H9 (cell line): ENCODE measurements around the gene ZSCAN18. TPM values are rescaled to one million over a fixed set of nuclear protein-coding genes. Genes with fewer than 3 reads are reported as not detected.

Source experiments
- DNase-seq: peaks from one replicate; pipeline ENCODE4 v3.0.0-alpha.2; 2017
- H2AFZ ChIP-seq: one replicate; pipeline ENCODE4 v1.6.1; 2013; ENCODE audit warnings: mild to moderate bottlenecking, low read length, control low read depth, moderate library complexity
- H2AK5ac ChIP-seq: 2 replicates; pipeline ENCODE4 v1.6.1; 2013; ENCODE audit warnings: low read length, control low read depth, mixed read lengths; ENCODE audit not compliant: insufficient read length
- H2BK120ac ChIP-seq: one replicate; pipeline ENCODE4 v1.6.1; 2013; ENCODE audit warnings: low read depth, mild to moderate bottlenecking, low read length, control low read depth, inconsistent platforms; ENCODE audit not compliant: poor library complexity, severe bottlenecking
- H2BK12ac ChIP-seq: 2 replicates; pipeline ENCODE4 v1.6.1; 2013; ENCODE audit warnings: low read length, control low read depth, mixed read lengths, low read depth; ENCODE audit not compliant: insufficient read length
- H2BK15ac ChIP-seq: 2 replicates; pipeline ENCODE4 v1.6.1; 2013; ENCODE audit warnings: low read depth, low read length, control low read depth
- H2BK20ac ChIP-seq: one replicate; pipeline ENCODE4 v1.6.1; 2013; ENCODE audit warnings: low read depth, mild to moderate bottlenecking, low read length, control low read depth, inconsistent platforms; ENCODE audit not compliant: poor library complexity, severe bottlenecking
- H2BK5ac ChIP-seq: 2 replicates; pipeline ENCODE4 v1.6.1; 2013; ENCODE audit warnings: low read length, control low read depth, mixed read lengths; ENCODE audit not compliant: insufficient read length
- H3K14ac ChIP-seq: 2 replicates; pipeline ENCODE4 v1.6.1; 2013; ENCODE audit warnings: low read length, control low read depth; ENCODE audit not compliant: insufficient read depth
- H3K18ac ChIP-seq: 2 replicates; pipeline ENCODE4 v1.6.1; 2013; ENCODE audit warnings: low read depth, mild to moderate bottlenecking, mixed read lengths, low read length, control low read depth; ENCODE audit not compliant: insufficient read length
- H3K23ac ChIP-seq: 2 replicates; pipeline ENCODE4 v1.6.1; 2013; ENCODE audit warnings: low read length, control low read depth, mixed read lengths, low read depth; ENCODE audit not compliant: insufficient read length
- H3K23me2 ChIP-seq: 2 replicates; pipeline ENCODE4 v1.6.1; 2013; ENCODE audit warnings: low read depth, mild to moderate bottlenecking, mixed read lengths, low read length, control low read depth; ENCODE audit not compliant: insufficient read length, poor library complexity, severe bottlenecking
- H3K27ac ChIP-seq: 2 replicates; pipeline ENCODE4 v1.5.1; 2013; ENCODE audit warnings: low read length, control low read depth, mixed read lengths, low read depth; ENCODE audit not compliant: insufficient read length
- H3K27me3 ChIP-seq: 2 replicates; pipeline ENCODE4 v1.6.1; 2013; ENCODE audit warnings: low read length, control low read depth, inconsistent platforms; ENCODE audit not compliant: insufficient read depth
- H3K4ac ChIP-seq: 2 replicates; pipeline ENCODE4 v1.6.1; 2013; ENCODE audit warnings: low read depth, mild to moderate bottlenecking, control low read depth, inconsistent platforms, low read length, moderate library complexity
- H3K4me1 ChIP-seq: 2 replicates; pipeline ENCODE4 v1.6.1; 2013; ENCODE audit warnings: low read length, control low read depth, inconsistent platforms; ENCODE audit not compliant: insufficient read depth
- H3K4me2 ChIP-seq: 2 replicates; pipeline ENCODE4 v1.6.1; 2013; ENCODE audit warnings: low read length, control low read depth, mixed read lengths; ENCODE audit not compliant: insufficient read length, insufficient read depth
- H3K56ac ChIP-seq: 2 replicates; pipeline ENCODE4 v1.6.1; 2013; ENCODE audit warnings: low read depth, mild to moderate bottlenecking, mixed read lengths, low read length, control low read depth; ENCODE audit not compliant: insufficient read length
- H3K79me1 ChIP-seq: 2 replicates; pipeline ENCODE4 v1.6.1; 2013; ENCODE audit warnings: low read depth, mild to moderate bottlenecking, moderate library complexity, low read length, control low read depth, inconsistent platforms; ENCODE audit not compliant: insufficient read depth, poor library complexity, severe bottlenecking
- H3K79me2 ChIP-seq: 2 replicates; pipeline ENCODE4 v1.6.1; 2013; ENCODE audit warnings: low read length, control low read depth, inconsistent platforms; ENCODE audit not compliant: insufficient read depth
- H3K9ac ChIP-seq: 2 replicates; pipeline ENCODE4 v1.6.1; 2013; ENCODE audit warnings: low read length, control low read depth, mixed read lengths; ENCODE audit not compliant: insufficient read length; ENCODE audit errors: extremely low read depth
- H3K9me3 ChIP-seq: one replicate; pipeline ENCODE4 v1.6.1; 2013; ENCODE audit warnings: low read depth, low read length, inconsistent platforms; ENCODE audit not compliant: control insufficient read depth
- H3T11ph ChIP-seq: one replicate; pipeline ENCODE4 v1.6.1; 2013; ENCODE audit warnings: mild to moderate bottlenecking, low read length, control low read depth, inconsistent platforms
- H4K20me1 ChIP-seq: one replicate; pipeline ENCODE4 v1.6.1; 2013; ENCODE audit not compliant: control insufficient read depth, insufficient read length, insufficient read depth
- H4K5ac ChIP-seq: 2 replicates; pipeline ENCODE4 v1.6.1; 2013; ENCODE audit warnings: low read depth, mild to moderate bottlenecking, mixed read lengths, low read length, control low read depth; ENCODE audit not compliant: insufficient read length
- H4K8ac ChIP-seq: replicated peaks from 2 replicates; pipeline ENCODE4 v1.6.1; 2013; ENCODE audit warnings: low read length, control low read depth, mixed read lengths, low read depth; ENCODE audit not compliant: insufficient read length
- H4K91ac ChIP-seq: 2 replicates; pipeline ENCODE4 v1.6.1; 2013; ENCODE audit warnings: low read depth, mild to moderate bottlenecking, moderate library complexity, mixed read lengths, low read length, control low read depth; ENCODE audit not compliant: insufficient read length
- H3K27ac Mint-ChIP-seq, 3 experiments: 2 replicates in 2 of 3; 3 replicates in 1 of 3; pipeline ENCODE4 v1.8.0; 2020 to 2021; ENCODE audit warnings: mixed read lengths in 3 of 3, mild to moderate bottlenecking in 1 of 3, moderate library complexity in 1 of 3
- H3K27me3 Mint-ChIP-seq: 2 replicates; pipeline ENCODE4 v1.8.0; 2021; ENCODE audit warnings: low read depth, mild to moderate bottlenecking, moderate library complexity, mixed read lengths
- H3K36me3 Mint-ChIP-seq, 3 experiments: 2 replicates in 2 of 3; 3 replicates in 1 of 3; pipeline ENCODE4 v1.8.0; 2020 to 2021; ENCODE audit warnings: low read depth in 3 of 3, mixed read lengths in 3 of 3; ENCODE audit not compliant: insufficient read depth in 1 of 3
- H3K4me1 Mint-ChIP-seq, 2 experiments: 2 replicates each; pipeline ENCODE4 v1.8.0; 2020; ENCODE audit warnings: mixed read lengths in 2 of 2
- H3K4me3 Mint-ChIP-seq, 2 experiments: 2 replicates in 1 of 2; 3 replicates in 1 of 2; pipeline ENCODE4 v1.8.0; 2020 to 2021; ENCODE audit warnings: mild to moderate bottlenecking in 2 of 2, mixed read lengths in 2 of 2, moderate library complexity in 1 of 2
- H3K9me3 Mint-ChIP-seq, 2 experiments: 2 replicates in 1 of 2; 3 replicates in 1 of 2; pipeline ENCODE4 v1.8.0; 2020; ENCODE audit warnings: mild to moderate bottlenecking in 2 of 2, mixed read lengths in 2 of 2, moderate library complexity in 1 of 2
- WGBS: extraction: QIAGEN DNeasy Blood & Tissue Kit; methylation state at CpG from one replicate; pipeline ENCODE4 v1.1.7; 2013; ENCODE audit warnings: missing lambda C conversion rate, low lambda C conversion rate, mixed read lengths; ENCODE audit not compliant: insufficient read length; ENCODE audit errors: extremely low coverage; 5-methylcytosine and 5-hydroxymethylcytosine counted together
- total RNA-seq: library from RNA; stranded (reverse); gene quantifications from 2 replicates; pipeline ENCODE4 v1.2.1, GENCODE V29; 2021
- TF ChIP-seq, protein P1 (sequence below): fragments of 200-600 bp; sonication (generic); conservative IDR thresholded peaks from 3 replicates; pipeline ENCODE4 v1.8.0; 2021; ENCODE audit warnings: antibody characterized with exemption, mild to moderate bottlenecking

ZSCAN18 gene
- total RNA-seq, 1 experiment from 2014 or later, result 40.1 TPM

DNA sequence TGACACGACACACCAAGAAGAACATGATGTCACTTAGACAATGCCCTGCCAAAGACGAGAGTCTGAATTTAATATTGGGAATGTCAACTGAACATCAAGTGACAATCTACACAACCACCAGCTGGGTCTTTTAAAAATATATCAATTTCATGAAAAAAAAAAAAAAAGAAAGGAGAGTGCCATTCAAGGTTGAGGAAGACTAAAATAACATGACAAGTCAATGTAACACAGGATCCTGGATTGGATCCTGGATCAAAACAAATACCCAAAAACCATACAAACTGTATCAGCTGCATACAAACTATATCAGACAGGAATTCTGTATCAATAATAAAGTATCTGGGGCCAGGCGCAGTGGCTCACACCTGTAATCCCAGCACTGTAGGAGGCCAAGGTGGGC, 47.8 kb upstream of the ZSCAN18 start:
- Mint-ChIP-seq H3K4me1 (peaks cover 5 to 9% of the 10 kb centered on the region in 2 experiments), H3K27me3 (no peaks in the 10 kb centered on the region), H3K36me3 (peaks cover 48 to 67% (median 53%) of the 10 kb centered on the region in 3 experiments), H3K4me3 (no peak overlapping the region), H3K9me3 (peaks cover 69 to 71% of the 10 kb centered on the region in 2 experiments), H3K27ac (no peak overlapping the region)
- Histone ChIP-seq H3K18ac (no peak overlapping the region), H3K4ac (no peak overlapping the region), H3K14ac (no peak overlapping the region), H2BK12ac (no peak overlapping the region), H3K23me2 (peaks cover 2% of the 10 kb centered on the region), H3K9me3 (peaks cover 24% of the 10 kb centered on the region), H3K79me1 (peaks cover 6% of the 10 kb centered on the region), H4K5ac (no peak overlapping the region), H3K4me1 (no peaks in the 10 kb centered on the region), H3K27me3 (no peaks in the 10 kb centered on the region), H3K79me2 (no peaks in the 10 kb centered on the region), H3T11ph (no peak overlapping the region), H3K23ac (no peak overlapping the region), H2AK5ac (no peak overlapping the region), H4K8ac (no peak overlapping the region), H3K27ac (no peak overlapping the region), H2AFZ (no peak overlapping the region), H4K20me1 (no peaks in the 10 kb centered on the region), H3K9ac (no peak overlapping the region), H2BK15ac (no peak overlapping the region), H2BK120ac (no peak overlapping the region), H4K91ac (no peak overlapping the region), H3K4me2 (no peak overlapping the region), H2BK5ac (no peak overlapping the region), H2BK20ac (no peak overlapping the region), H3K56ac (no peak overlapping the region)
- TF ChIP-seq, protein P1, sequence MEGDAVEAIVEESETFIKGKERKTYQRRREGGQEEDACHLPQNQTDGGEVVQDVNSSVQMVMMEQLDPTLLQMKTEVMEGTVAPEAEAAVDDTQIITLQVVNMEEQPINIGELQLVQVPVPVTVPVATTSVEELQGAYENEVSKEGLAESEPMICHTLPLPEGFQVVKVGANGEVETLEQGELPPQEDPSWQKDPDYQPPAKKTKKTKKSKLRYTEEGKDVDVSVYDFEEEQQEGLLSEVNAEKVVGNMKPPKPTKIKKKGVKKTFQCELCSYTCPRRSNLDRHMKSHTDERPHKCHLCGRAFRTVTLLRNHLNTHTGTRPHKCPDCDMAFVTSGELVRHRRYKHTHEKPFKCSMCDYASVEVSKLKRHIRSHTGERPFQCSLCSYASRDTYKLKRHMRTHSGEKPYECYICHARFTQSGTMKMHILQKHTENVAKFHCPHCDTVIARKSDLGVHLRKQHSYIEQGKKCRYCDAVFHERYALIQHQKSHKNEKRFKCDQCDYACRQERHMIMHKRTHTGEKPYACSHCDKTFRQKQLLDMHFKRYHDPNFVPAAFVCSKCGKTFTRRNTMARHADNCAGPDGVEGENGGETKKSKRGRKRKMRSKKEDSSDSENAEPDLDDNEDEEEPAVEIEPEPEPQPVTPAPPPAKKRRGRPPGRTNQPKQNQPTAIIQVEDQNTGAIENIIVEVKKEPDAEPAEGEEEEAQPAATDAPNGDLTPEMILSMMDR, result no peak
- no peak for DNase-seq
- no CpG with 5 or more reads among the region's 3 CpGs for WGBS
